ENCODE data around the gene HOXB13.
"Not testable (repeated sequence)": the region's sequence is repeated elsewhere in the genome, so short reads cannot be mapped to it uniquely, and the experiment has no call there.

Gene HOXB13

GRCh38 chr17:48726114-48726915, 2.2 kb downstream of the HOXB13 start:
- DNase-seq = no peak

GRCh38 chr17:48725288-48726064, 3.1 kb downstream of the HOXB13 start:
- DNase-seq = no peak

DNA sequence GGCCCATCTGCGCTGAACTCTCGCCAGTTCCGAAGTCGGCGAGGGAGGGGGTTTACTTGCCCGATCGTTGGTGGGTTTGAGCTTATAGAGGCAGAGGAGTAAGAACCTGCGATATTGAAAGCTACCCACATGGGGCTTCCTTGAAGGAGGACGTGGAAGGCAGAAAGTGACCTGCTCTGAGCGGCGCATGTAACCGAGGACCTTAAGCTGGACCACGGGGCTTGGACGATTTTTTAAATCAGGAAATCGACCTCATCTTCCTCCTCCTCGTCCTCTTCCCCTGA, 3.6 kb downstream of the HOXB13 start:
- no peak for DNase-seq

DNA sequence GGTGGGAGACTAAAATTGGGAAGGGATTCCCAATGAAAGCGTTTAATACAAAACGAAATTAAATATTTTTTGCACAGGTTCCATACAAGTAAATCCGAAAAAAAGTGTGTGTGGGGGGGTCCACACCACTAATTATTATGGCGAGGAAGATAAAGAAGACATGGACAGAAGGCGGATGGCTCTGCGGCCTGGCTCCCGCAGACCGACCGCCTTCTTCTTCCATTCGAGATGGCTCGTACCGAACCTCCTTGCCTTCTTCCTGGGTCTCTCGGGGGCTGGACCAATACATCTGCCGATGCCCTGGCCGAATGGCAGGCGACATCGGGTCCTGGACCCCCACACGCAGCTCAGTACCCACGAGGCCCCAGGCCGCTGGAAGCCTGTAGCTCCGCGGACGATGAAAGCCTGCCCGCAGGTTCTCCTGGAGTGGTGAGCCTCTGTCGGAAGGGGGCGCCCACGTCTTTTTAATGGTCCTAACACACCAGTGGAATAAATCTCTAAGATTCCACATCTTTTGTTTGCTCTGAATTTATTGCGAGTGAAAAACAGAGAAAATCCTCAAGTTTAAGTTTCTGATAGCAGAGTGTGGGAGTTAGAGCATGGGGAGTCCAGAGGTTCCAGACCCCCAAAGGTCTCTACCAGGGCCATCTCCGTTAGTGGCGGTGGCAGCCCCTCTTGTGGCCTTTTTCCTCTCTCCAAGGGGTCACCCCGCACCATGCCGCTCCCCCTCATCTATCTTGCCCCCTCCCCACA, 4.1 kb downstream of the HOXB13 start:
- DNase-seq = peak; percentile 64

DNA sequence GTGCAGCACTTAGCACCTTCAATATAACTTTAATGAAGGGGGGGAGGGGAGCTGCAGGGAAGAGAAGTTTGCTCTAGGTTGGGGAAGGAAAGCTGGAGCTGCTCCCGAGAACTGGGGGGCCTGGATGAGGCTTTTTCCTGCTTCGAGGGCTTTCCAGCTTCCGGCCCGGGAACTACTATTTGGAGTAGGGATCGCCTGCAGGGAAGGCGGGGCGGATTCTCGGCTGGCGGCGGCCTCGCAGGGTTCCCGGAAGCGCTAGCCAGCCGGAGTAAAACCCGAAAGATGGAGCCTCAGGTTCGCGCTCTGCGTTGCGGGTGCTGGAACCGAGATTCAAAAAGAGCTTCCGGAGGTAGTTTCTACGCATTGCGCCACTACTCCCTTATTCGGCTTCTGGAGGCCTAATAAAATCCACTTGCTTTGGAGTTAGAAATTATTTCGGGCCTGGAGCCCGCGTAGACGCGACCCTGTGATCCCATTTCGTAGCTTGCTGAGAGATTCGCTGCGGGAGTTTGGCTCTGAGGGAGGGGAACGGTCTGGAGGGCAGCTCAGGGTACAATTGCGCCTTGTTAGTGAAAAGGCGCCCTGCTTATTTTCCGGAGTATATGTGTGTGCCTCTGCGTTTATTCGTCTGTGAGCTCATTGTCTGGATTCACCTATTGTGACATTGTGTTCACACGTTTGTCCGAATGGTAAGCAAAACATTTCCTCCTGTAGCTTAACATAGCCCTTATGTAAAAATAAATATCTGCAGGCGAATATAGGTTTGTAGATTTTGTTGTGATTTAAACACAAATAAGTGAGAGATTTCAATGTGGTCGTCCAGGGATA, 4.9 kb downstream of the HOXB13 start:
- DNase-seq = no peak

GRCh38 chr17:48722915-48723422, 5.6 kb downstream of the HOXB13 start, which contains the start of gene PRAC2:
TSS of gene PRAC2 (plus strand) at chr17:48723185. CDS start at chr17:48724411, 1,226 bp downstream.
- DNase-seq = no peak

GRCh38 chr17:48722201-48722907, 6.2 kb downstream of the HOXB13 start, which contains the start of gene PRAC1:
TSS of gene PRAC1 (minus strand) at chr17:48722518. CDS start at chr17:48722392, 126 bp downstream.
- DNase-seq = no peak

DNA sequence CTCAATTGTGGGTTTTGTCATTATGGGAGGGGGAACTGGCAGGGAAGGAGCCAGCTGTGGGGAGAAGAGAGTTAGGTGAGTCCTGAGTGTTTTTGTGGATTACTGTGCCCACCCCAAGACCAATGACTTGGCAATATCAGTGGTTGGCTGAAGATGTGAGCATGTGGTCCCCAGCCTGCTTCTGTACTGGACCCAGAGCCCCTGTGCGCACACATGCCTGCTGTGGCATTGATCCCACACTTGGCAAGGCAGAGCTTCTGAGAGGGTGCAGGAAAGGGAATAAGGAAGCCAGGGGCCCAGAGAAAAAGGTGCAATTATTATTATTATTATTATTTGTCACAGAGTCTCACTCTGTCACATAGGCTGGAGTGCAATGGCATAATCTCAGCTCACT, 7.5 kb downstream of the HOXB13 start:
- no peak for DNase-seq

- DNase-seq = no peak
Measured at GRCh38 chr17:48720266-48721008, 8.1 kb downstream of the HOXB13 start.

GRCh38 chr17:48719642-48720265, 8.8 kb downstream of the HOXB13 start:
- no peak for DNase-seq

- no peak for DNase-seq
Measured at GRCh38 chr17:48718761-48719641, 9.5 kb downstream of the HOXB13 start.

DNA sequence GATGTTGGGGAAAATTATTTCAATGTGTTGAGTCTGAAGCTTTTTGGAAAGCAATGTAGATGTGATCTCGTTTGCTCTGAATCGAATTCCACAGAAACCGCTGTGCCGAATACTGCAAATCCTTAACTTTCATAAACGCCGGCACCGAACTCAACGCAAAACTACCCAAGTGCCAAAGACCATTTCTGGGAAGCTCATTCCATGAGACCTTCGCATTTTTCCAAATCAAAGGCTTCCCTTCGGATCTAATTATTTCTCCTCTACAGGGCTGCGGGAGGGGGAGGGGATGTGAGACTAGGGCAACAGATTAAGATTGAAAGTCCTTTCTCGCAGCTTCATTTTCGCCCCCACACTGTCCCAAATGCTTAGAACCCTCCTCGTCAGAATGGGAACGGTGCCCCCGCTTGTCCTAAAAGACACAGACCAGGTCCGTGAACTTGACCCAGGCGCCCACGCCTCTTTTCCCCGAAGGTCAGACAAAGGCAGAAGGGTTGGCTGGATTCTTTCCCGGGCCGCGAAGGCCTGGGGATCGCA, 10.3 kb downstream of the HOXB13 start:
- no peak for DNase-seq

DNA sequence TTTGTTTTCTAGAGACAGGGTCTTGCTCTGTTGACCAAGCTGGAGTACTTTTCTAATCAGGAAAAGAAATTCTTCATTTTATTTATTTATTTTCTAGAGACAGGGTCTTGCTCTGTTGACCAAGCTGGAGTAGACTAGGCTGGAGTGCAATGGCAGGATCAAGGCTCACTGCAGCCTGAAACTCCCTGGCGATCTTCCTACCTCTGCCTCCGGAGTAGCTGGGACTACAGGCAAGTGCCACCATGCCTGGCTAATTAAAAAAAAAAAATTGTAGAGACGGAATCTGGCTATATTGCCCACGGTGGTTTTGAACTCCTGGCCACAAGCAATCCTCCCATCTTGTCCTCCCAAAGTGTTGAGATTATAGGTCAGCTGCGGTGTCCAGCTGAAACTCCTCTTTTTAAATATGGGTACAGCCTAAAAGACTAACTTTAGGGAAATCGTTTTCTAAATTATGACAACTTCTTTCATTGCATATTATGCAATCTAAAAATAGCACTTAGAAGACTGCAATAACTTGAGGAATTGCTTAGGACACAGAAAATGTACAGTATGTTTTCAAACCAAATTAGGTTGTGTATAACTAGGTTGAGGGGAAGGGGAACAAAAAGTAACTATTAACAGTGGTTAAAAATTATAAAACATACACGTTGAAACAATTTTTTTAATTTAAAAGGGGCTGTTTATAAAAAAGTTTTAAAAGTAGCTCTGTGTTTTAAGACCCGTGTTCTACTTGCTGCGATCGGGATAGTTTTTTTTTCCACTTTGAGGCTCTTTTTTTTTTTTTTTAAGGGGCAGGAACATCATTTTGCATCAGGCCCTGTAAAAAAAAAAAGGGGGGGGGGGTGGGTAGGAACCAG, 11.0 kb downstream of the HOXB13 start:
- DNase-seq = no peak

DNA sequence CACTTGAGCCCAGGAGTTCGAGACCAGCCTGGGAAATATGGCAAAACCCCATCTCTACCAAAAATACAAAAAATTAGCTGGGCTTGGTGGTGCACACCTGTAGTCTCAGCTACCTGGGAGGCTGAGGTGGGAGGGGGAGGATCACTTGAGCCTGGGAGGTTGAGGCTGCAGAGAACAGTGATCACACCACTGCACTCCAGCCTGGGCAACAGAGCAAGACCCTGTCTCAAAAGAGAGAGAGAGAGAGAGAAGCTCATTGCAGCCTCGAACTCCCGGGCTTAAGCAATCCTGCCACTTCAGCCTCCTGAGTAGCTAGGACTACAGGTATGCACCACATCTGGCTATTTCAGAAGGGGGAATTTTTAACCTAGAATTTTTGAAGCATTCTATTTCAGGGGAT, 12.0 kb downstream of the HOXB13 start:
- not testable (repeated sequence) for DNase-seq

DNA sequence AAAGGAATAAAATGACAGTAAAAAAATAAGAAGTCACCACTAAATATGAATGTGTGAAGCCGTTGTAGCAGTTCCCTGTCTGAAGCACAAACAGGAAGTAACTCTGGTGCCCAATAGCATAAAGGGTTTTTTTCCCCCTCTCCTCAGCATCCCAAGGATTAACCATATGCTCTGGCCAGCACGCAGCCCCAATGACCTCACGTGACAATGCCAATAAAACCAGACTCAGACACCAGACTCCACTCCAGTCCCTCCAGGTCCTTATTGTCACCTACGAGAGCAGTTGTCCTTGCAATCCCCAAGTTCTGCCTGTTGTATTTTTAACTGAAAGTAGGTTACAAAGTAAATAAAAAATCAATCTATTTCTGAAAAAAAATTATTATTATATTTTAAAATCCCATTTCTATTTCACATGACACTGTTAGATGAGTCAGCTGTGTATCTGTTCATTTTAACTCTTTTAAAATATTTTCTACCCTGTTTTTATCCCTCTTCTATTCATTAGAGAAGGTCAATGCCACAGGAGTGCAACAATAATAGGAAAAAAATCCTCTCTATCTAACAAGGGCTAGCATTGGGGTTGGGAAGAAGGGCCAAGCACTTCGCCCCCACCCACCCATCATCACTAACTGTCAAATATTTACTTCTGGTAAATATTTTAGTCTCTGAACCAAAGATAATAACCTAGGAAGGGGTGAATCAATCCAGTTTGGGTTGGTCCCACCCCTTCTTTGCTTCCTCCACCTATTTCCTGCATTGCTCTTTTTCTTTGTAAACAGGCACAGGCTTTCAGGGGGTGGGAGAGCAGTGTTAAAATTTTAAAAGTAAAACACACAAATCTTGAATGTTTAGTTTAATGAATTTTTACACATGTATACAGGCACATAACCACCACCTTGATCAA, 12.8 kb downstream of the HOXB13 start:
- no peak for DNase-seq

- DNase-seq = no peak
Measured at GRCh38 chr17:48711128-48711527, 17.4 kb downstream of the HOXB13 start.

All from CD4-positive, alpha-beta T cell treated with Interleukin-15 for 1 hour (primary cell).